NT2/D1 (cell line): ENCODE measurements around the gene PTPRG.

Experiments
- SUZ12 ChIP-seq: IDR thresholded peaks from 2 replicates; pipeline ENCODE4 v1.6.1; 2011; ENCODE audit not compliant: insufficient read length, insufficient read depth; ENCODE audit errors: extremely low read depth
- YY1 ChIP-seq: IDR thresholded peaks from 2 replicates; pipeline ENCODE4 v1.6.1; 2011; ENCODE audit not compliant: insufficient read length, insufficient read depth
- ZNF274 ChIP-seq: IDR thresholded peaks from 2 replicates; pipeline ENCODE4 v1.6.1; 2011; ENCODE audit warnings: mild to moderate bottlenecking, low read depth, low read length

DNA sequence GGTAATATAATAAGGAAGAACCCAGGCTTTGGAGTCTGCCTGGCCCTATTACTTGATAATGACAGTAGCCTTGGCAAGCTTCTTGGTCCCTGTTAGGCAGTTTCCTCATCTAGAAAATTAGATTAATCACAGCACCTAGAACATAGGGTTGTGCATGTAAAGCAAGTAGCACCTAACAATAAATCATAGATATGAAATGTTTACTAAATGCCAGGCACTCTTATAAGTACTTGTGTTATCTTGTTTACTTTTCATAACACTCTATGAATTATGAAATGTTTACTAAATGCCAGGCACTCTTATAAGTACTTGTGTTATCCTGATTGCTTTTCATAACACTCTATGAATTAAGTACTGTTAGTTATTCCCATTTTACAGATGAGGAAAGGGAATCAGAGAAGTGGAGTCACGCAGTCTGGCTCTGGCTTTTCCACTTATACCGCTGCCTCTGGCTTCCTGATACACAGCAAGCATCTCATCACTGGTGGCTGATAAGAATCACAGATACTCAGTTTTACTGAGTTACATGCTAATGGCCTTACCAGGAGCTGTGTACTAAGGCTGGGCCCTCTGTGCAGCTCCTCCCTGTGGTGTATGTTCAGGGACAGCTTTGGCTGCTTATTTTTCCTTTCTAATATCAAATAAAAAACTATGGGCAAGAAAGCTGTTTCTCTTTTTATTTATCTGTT is 688.6 kb downstream of the PTPRG start:
- no peak for TF ChIP-seq YY1
- TF ChIP-seq ZNF274, result no peak
- TF ChIP-seq SUZ12, result no peak
